ENCODE data around the gene ACTG1.

- TF ChIP-seq ARNTL (CRISPR knock-in tag; IDR thresholded peaks at IDR 0.05; ENCODE audit: borderline replicate concordance, low read depth) = no peak
- TF ChIP-seq ZFP3 (CRISPR knock-in tag; IDR thresholded peaks at IDR 0.05) = no peak
- TF ChIP-seq ISL1 (CRISPR knock-in tag; IDR thresholded peaks at IDR 0.05) = no peak
- TF ChIP-seq RARB (CRISPR knock-in tag; IDR thresholded peaks at IDR 0.05) = no peak
- TF ChIP-seq CREB5 (CRISPR knock-in tag; IDR thresholded peaks at IDR 0.05; ENCODE audit: low read depth) = no peak
- TF ChIP-seq ZNF70 (CRISPR knock-in tag; IDR thresholded peaks at IDR 0.05) = no peak
- TF ChIP-seq CSDC2 (CRISPR knock-in tag; IDR thresholded peaks at IDR 0.05) = no peak
- no peak for TF ChIP-seq TSHZ2 (CRISPR knock-in tag; IDR thresholded peaks at IDR 0.05)
- TF ChIP-seq ESRRG (CRISPR knock-in tag; IDR thresholded peaks at IDR 0.05) = no peak
- TF ChIP-seq TCF4 (CRISPR knock-in tag; IDR thresholded peaks at IDR 0.05; ENCODE audit: borderline replicate concordance) = no peak
- no peak for TF ChIP-seq TOX (CRISPR knock-in tag; IDR thresholded peaks at IDR 0.05; ENCODE audit: borderline replicate concordance)
- TF ChIP-seq ZC3H10 (CRISPR knock-in tag; IDR thresholded peaks at IDR 0.05) = no peak
Measured at GRCh38 chr17:81498953-81499600, 13.5 kb downstream of the ACTG1 start.
